Neural progenitor cell (in vitro differentiated cells): ENCODE results near the gene PAH. TPM values are rescaled to one million over a fixed set of nuclear protein-coding genes. Genes with fewer than 3 reads are reported as not detected.

ENCODE experiments used
- DNase-seq: peaks from one replicate; pipeline ENCODE4 v3.0.0-alpha.2; 2016; ENCODE audit warnings: low spot score
- H2AFZ ChIP-seq: fragments of 200-600 bp; sonication (generic); replicated peaks from 2 replicates; pipeline ENCODE4 v1.6.1; 2016; ENCODE audit warnings: antibody characterized with exemption
- H3F3A ChIP-seq: fragments of 200-600 bp; sonication (generic); 2 replicates; pipeline ENCODE4 v1.6.1; 2016; ENCODE audit warnings: antibody characterized with exemption, low read depth
- H3K27ac ChIP-seq: fragments of 200-600 bp; sonication (generic); 2 replicates; pipeline ENCODE4 v1.5.1; 2016; ENCODE audit warnings: mild to moderate bottlenecking
- H3K27me3 ChIP-seq: fragments of 200-600 bp; sonication (generic); 2 replicates; pipeline ENCODE4 v1.6.1; 2016; ENCODE audit warnings: mild to moderate bottlenecking, moderate library complexity
- H3K36me3 ChIP-seq: fragments of 200-600 bp; sonication (generic); 2 replicates; pipeline ENCODE4 v1.5.1; 2016
- H3K4me1 ChIP-seq: fragments of 200-600 bp; sonication (generic); 2 replicates; pipeline ENCODE4 v1.6.1; 2016; ENCODE audit warnings: mixed run types
- H3K4me2 ChIP-seq: fragments of 200-600 bp; sonication (generic); 2 replicates; pipeline ENCODE4 v1.6.1; 2016
- H3K4me3 ChIP-seq: fragments of 200-600 bp; sonication (generic); 2 replicates; pipeline ENCODE4 v1.5.1; 2016
- H3K79me2 ChIP-seq: fragments of 200-600 bp; sonication (generic); 2 replicates; pipeline ENCODE4 v1.6.1; 2016; ENCODE audit warnings: low read depth
- H3K9ac ChIP-seq: fragments of 200-600 bp; sonication (generic); 2 replicates; pipeline ENCODE4 v1.6.1; 2016
- H3K9me3 ChIP-seq: fragments of 200-600 bp; sonication (generic); 2 replicates; pipeline ENCODE4 v1.5.1; 2016; ENCODE audit warnings: low read depth
- H4K20me1 ChIP-seq: fragments of 200-600 bp; sonication (generic); 2 replicates; pipeline ENCODE4 v1.6.1; 2016; ENCODE audit warnings: low read depth
- H3K27ac Mint-ChIP-seq: 3 replicates; pipeline ENCODE4 v1.8.0; 2021; ENCODE audit warnings: mixed read lengths
- H3K27me3 Mint-ChIP-seq: 2 replicates; pipeline ENCODE4 v1.8.0; 2022; ENCODE audit warnings: low read depth, mild to moderate bottlenecking, inconsistent platforms, moderate library complexity, mixed read lengths; ENCODE audit not compliant: insufficient read depth
- H3K36me3 Mint-ChIP-seq: 3 replicates; pipeline ENCODE4 v1.8.0; 2021; ENCODE audit warnings: mixed read lengths
- H3K4me1 Mint-ChIP-seq: 3 replicates; pipeline ENCODE4 v1.8.0; 2021; ENCODE audit warnings: mixed read lengths
- H3K4me3 Mint-ChIP-seq: 3 replicates; pipeline ENCODE4 v1.8.0; 2021; ENCODE audit warnings: mild to moderate bottlenecking, moderate library complexity, mixed read lengths
- H3K9me3 Mint-ChIP-seq: 3 replicates; pipeline ENCODE4 v1.8.0; 2020; ENCODE audit warnings: mixed read lengths
- CTCF ChIP-seq: fragments of 200-600 bp; sonication (generic); IDR thresholded peaks from 2 replicates; pipeline ENCODE4 v1.5.1; 2017; ENCODE audit warnings: antibody characterized with exemption, mild to moderate bottlenecking
- EZH2 ChIP-seq: fragments of 200-600 bp; sonication (generic); IDR thresholded peaks from 2 replicates; pipeline ENCODE4 v1.6.1; 2017; ENCODE audit warnings: antibody characterized with exemption, mild to moderate bottlenecking, moderate library complexity
- EZH2phosphoT487 ChIP-seq: fragments of 200-600 bp; sonication (generic); IDR thresholded peaks from 2 replicates; pipeline ENCODE4 v1.6.1; 2017; ENCODE audit warnings: antibody characterized with exemption
- total RNA-seq: library from RNA; depleted of rRNA; stranded (reverse); fragments of >200 nt; gene quantifications from 2 replicates; pipeline ENCODE4 v1.2.3, GENCODE V29; 2015; ENCODE audit warnings: low replicate concordance

PAH gene
- total RNA-seq = 0.06 and 0.07 TPM in 2 replicates

- H3F3A ChIP-seq = no peaks in the 10 kb centered on the region
- H3K27me3 ChIP-seq = peaks cover 23% of the 10 kb centered on the region
- Mint-ChIP-seq H3K4me1 (peaks cover 9% of the 10 kb centered on the region), H3K27me3 (peaks cover 2% of the 10 kb centered on the region), H3K36me3 (no peaks in the 10 kb centered on the region), H3K9me3 (no peaks in the 10 kb centered on the region), H3K4me3 (peak within 1 kb of the TSS; percentile 42), H3K27ac (no peak within 1 kb of the TSS)
- peak within 1 kb of the TSS; percentile 77 for H3K4me2 ChIP-seq
- no peaks in the 10 kb centered on the region for H4K20me1 ChIP-seq
- H3K27ac ChIP-seq = no peak within 1 kb of the TSS
- H3K9me3 ChIP-seq = no peaks in the 10 kb centered on the region
- no peak for TF ChIP-seq EZH2phosphoT487
- TF ChIP-seq CTCF = peak; percentile 25
- DNase-seq = peak; percentile 50
- H2AFZ ChIP-seq = peak within 1 kb of the TSS; percentile 84
- no peak within 1 kb of the TSS for H3K9ac ChIP-seq
- H3K79me2 ChIP-seq = no peaks in the 10 kb centered on the region
- no peaks in the 10 kb centered on the region for H3K36me3 ChIP-seq
- H3K4me1 ChIP-seq = peaks cover 8% of the 10 kb centered on the region
- peak within 1 kb of the TSS; percentile 40 for H3K4me3 ChIP-seq
Measured at GRCh38 chr12:102917026-102917787, at the start of gene PAH. PAH (minus strand) TSS chr12:102917244; CDS start chr12:102917130, 114 bp downstream.

- peaks cover 4% of the 10 kb centered on the region for H3K36me3 Mint-ChIP-seq
- Histone ChIP-seq H3K4me2 (peak overlapping the region; percentile 80), H3K27me3 (peaks cover 100% of the 10 kb centered on the region), H3K79me2 (no peaks in the 10 kb centered on the region), H3K4me1 (peaks cover 34% of the 10 kb centered on the region), H4K20me1 (peaks cover 33% of the 10 kb centered on the region), H3F3A (peaks cover 24% of the 10 kb centered on the region), H3K27ac (no peak overlapping the region), H3K9ac (no peak overlapping the region), H3K4me3 (no peak overlapping the region), H3K9me3 (peaks cover 12% of the 10 kb centered on the region), H2AFZ (no peak overlapping the region), H3K36me3 (no peaks in the 10 kb centered on the region)
- DNase-seq = peak; percentile 31
- H3K4me3 Mint-ChIP-seq = peak overlapping the region; percentile 83
- TF ChIP-seq CTCF = no peak
- TF ChIP-seq EZH2phosphoT487 = no peak
- TF ChIP-seq EZH2 = no peak
- H3K9me3 Mint-ChIP-seq = peaks cover 14% of the 10 kb centered on the region
- no peak overlapping the region for H3K27ac Mint-ChIP-seq
- peaks cover 52% of the 10 kb centered on the region for H3K27me3 Mint-ChIP-seq
- H3K4me1 Mint-ChIP-seq = peaks cover 68% of the 10 kb centered on the region
Measured at GRCh38 chr12:102966200-102966863, 49.3 kb upstream of the PAH start.

GRCh38 chr12:102965281-102966155 lies 48.5 kb upstream of the PAH start:
- peaks cover 4% of the 10 kb centered on the region for H3K36me3 Mint-ChIP-seq
- Histone ChIP-seq H4K20me1 (peaks cover 41% of the 10 kb centered on the region), H3K4me1 (peaks cover 37% of the 10 kb centered on the region), H3K27ac (no peak overlapping the region), H3K79me2 (no peaks in the 10 kb centered on the region), H3K36me3 (no peaks in the 10 kb centered on the region), H3F3A (peaks cover 28% of the 10 kb centered on the region), H3K9me3 (peaks cover 12% of the 10 kb centered on the region), H3K9ac (no peak overlapping the region), H2AFZ (no peak overlapping the region), H3K27me3 (peaks cover 100% of the 10 kb centered on the region), H3K4me2 (peak overlapping the region; percentile 80), H3K4me3 (peak overlapping the region; percentile 38)
- peak; percentile 48 for DNase-seq
- H3K4me1 Mint-ChIP-seq = peaks cover 66% of the 10 kb centered on the region
- peaks cover 59% of the 10 kb centered on the region for H3K27me3 Mint-ChIP-seq
- H3K9me3 Mint-ChIP-seq = peaks cover 14% of the 10 kb centered on the region
- H3K27ac Mint-ChIP-seq = no peak overlapping the region
- TF ChIP-seq EZH2 (peak; percentile 66), CTCF (no peak), EZH2phosphoT487 (peak; percentile 56)
- H3K4me3 Mint-ChIP-seq = peak overlapping the region; percentile 83
